Measurements from ENCODE around the gene DNAJC12.
"Not testable (repeated sequence)": the region's sequence is repeated elsewhere in the genome, so short reads cannot be mapped to it uniquely, and the experiment has no call there.

Gene DNAJC12

GRCh38 chr10:67790534-67791408 lies 47.2 kb downstream of the DNAJC12 start:
- DNase-seq, result no peak

GRCh38 chr10:67789769-67790168 lies 48.2 kb downstream of the DNAJC12 start:
- no peak for DNase-seq

- DNase-seq, result no peak
Observed at GRCh38 chr10:67788028-67788886, 49.7 kb downstream of the DNAJC12 start.

GRCh38 chr10:67785098-67785497 lies 52.9 kb downstream of the DNAJC12 start:
- DNase-seq, result no peak

GRCh38 chr10:67784474-67784873 lies 53.5 kb downstream of the DNAJC12 start:
- DNase-seq, result no peak

GRCh38 chr10:67783606-67784294 lies 54.2 kb downstream of the DNAJC12 start:
- no peak for DNase-seq

- no peak for DNase-seq
Observed at GRCh38 chr10:67782530-67782929, 55.5 kb downstream of the DNAJC12 start.

GRCh38 chr10:67780759-67781538 lies 57.0 kb downstream of the DNAJC12 start:
- no peak for DNase-seq

GRCh38 chr10:67780204-67780621 lies 57.8 kb downstream of the DNAJC12 start:
- DNase-seq, result not testable (repeated sequence)

- DNase-seq, result peak; percentile 24
Observed at GRCh38 chr10:67779465-67780203, 58.4 kb downstream of the DNAJC12 start.

- no peak for DNase-seq
Observed at GRCh38 chr10:67776371-67776770, 61.6 kb downstream of the DNAJC12 start.

GRCh38 chr10:67775279-67775678 lies 62.7 kb downstream of the DNAJC12 start:
- DNase-seq, result no peak

GRCh38 chr10:67772894-67773511 lies 65.0 kb downstream of the DNAJC12 start:
- no peak for DNase-seq

- no peak for DNase-seq
Observed at GRCh38 chr10:67772151-67772550, 65.8 kb downstream of the DNAJC12 start.

GRCh38 chr10:67771200-67771599 lies 66.8 kb downstream of the DNAJC12 start:
- no peak for DNase-seq

GRCh38 chr10:67770537-67770936 lies 67.5 kb downstream of the DNAJC12 start:
- DNase-seq, result no peak

- no peak for DNase-seq
Observed at GRCh38 chr10:67767244-67767643, 70.7 kb downstream of the DNAJC12 start.

GRCh38 chr10:67764012-67764822 lies 73.8 kb downstream of the DNAJC12 start:
- DNase-seq, result peak; percentile 60

- peak; percentile 10 for DNase-seq
Observed at GRCh38 chr10:67763499-67764011, 74.4 kb downstream of the DNAJC12 start.

GRCh38 chr10:67762567-67762966 lies 75.4 kb downstream of the DNAJC12 start:
- not testable (repeated sequence) for DNase-seq
